Chondrocyte (in vitro differentiated cells): ENCODE data around the gene RAB3IP. TPM values are rescaled to one million over a fixed set of nuclear protein-coding genes. Genes with fewer than 3 reads are reported as not detected.
"Not testable (repeated sequence)": the region's sequence is repeated elsewhere in the genome, so short reads cannot be mapped to it uniquely, and the experiment has no call there.

Source experiments
- DNase-seq: peaks from one replicate; pipeline ENCODE4 v3.0.0; 2021; ENCODE audit warnings: mixed read lengths, low spot score
- H3K27ac Mint-ChIP-seq: one replicate; pipeline ENCODE4 v1.8.0; 2021; ENCODE audit warnings: mild to moderate bottlenecking, moderate library complexity, mixed read lengths; ENCODE audit not compliant: unreplicated experiment
- H3K27me3 Mint-ChIP-seq: 2 replicates; pipeline ENCODE4 v1.8.0; 2021; ENCODE audit warnings: low read depth, mixed read lengths
- H3K36me3 Mint-ChIP-seq: 2 replicates; pipeline ENCODE4 v1.8.0; 2021; ENCODE audit warnings: low read depth, mixed read lengths
- H3K4me1 Mint-ChIP-seq: 2 replicates; pipeline ENCODE4 v1.8.0; 2021; ENCODE audit warnings: low read depth, mild to moderate bottlenecking, mixed read lengths
- H3K4me3 Mint-ChIP-seq: one replicate; pipeline ENCODE4 v1.8.0; 2021; ENCODE audit warnings: mild to moderate bottlenecking, moderate library complexity, mixed read lengths; ENCODE audit not compliant: unreplicated experiment
- H3K9me3 Mint-ChIP-seq: 2 replicates; pipeline ENCODE4 v1.8.0; 2021; ENCODE audit warnings: low read depth, mixed read lengths
- CTCF ChIP-seq: fragments of 200-600 bp; sonication (generic); IDR thresholded peaks from 2 replicates; pipeline ENCODE4 v1.5.0; 2021; ENCODE audit warnings: antibody characterized with exemption, mild to moderate bottlenecking, moderate library complexity
- total RNA-seq: library from RNA; stranded (reverse); gene quantifications from 3 replicates; pipeline ENCODE4 v1.2.1, GENCODE V29; 2021

RAB3IP gene
- total RNA-seq, 1 donor from 2014 or later, result 13.9 TPM

DNA sequence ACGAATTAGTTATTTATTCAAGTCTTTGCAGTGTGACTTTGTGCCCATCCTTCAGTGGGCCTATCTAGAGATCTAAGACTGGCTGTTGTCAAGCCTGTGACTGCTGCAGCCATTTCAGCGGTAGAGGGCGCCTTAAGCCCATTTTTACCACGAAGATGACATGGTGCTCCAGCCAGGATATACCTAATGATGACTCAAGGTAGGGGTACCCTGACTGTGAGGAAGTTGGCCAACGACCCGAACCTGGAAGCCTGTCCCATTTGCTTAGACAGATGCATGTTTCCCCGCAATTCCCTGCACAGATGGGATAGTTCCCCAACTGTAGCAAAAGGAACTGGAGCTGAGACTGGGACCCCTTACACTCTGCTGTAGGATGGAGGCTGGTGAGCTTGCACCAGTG, 41.3 kb downstream of the RAB3IP start:
- DNase-seq, result no peak
- Mint-ChIP-seq H3K9me3 (peaks cover 11% of the 10 kb centered on the region), H3K4me1 (peaks cover 6% of the 10 kb centered on the region), H3K36me3 (peaks cover 8% of the 10 kb centered on the region), H3K27me3 (no peaks in the 10 kb centered on the region), H3K4me3 (no peak overlapping the region), H3K27ac (no peak overlapping the region)
- peak; percentile 76 for TF ChIP-seq CTCF

GRCh38 chr12:69783365-69783764, 44.7 kb downstream of the RAB3IP start:
- Mint-ChIP-seq H3K4me3 (no peak overlapping the region), H3K9me3 (peaks cover 11% of the 10 kb centered on the region), H3K27me3 (no peaks in the 10 kb centered on the region), H3K36me3 (peaks cover 11% of the 10 kb centered on the region), H3K4me1 (peaks cover 6% of the 10 kb centered on the region), H3K27ac (peak overlapping the region; percentile 37)
- no peak for TF ChIP-seq CTCF
- no peak for DNase-seq

DNA sequence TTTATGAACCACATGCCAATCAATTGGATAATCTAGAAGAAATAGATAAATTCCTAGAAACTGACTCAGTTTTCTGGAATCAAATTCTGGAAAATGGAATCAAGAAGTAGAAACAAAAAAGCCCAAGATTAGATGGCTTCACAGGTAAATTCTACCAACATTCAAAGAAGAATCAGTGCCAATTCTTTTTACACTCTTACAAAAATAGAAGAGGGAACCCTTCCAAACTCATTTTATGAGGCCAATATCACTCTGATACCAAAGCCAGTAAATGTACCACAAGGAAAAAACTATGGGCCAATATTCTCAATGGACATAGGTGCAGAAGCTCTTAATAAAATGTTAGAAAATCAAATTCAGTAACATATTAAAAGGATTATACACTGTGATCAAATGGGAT, 50.7 kb downstream of the RAB3IP start:
- Mint-ChIP-seq H3K27me3 (no peaks in the 10 kb centered on the region), H3K4me1 (no peaks in the 10 kb centered on the region), H3K4me3 (no peak overlapping the region), H3K27ac (no peak overlapping the region), H3K36me3 (peaks cover 28% of the 10 kb centered on the region), H3K9me3 (peaks cover 33% of the 10 kb centered on the region)
- no peak for DNase-seq
- no peak for TF ChIP-seq CTCF

DNA sequence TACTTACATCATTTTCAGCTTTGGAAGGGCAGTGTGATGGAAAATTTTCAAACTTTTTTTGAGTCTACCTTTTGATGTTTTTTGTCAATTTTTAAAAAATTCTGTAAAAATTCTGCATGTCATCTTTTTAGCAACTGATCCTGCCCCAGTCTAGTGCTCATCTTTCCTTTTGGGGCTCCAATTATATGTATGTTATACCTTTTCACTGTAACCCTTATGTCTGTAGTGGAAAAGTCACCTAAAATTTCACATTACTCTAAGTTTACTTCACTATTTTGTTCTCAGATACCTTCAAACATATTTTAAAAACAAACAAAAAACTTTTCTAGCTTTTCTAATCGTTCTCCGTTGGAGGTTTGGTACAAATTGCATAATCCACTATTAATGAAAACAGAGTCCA, 53.9 kb downstream of the RAB3IP start:
- DNase-seq, result no peak
- no peaks in the 10 kb centered on the region for H3K27me3 Mint-ChIP-seq
- H3K9me3 Mint-ChIP-seq, result peaks cover 33% of the 10 kb centered on the region
- H3K4me1 Mint-ChIP-seq, result no peaks in the 10 kb centered on the region
- peaks cover 34% of the 10 kb centered on the region for H3K36me3 Mint-ChIP-seq
- no peak for TF ChIP-seq CTCF
- H3K4me3 Mint-ChIP-seq, result no peak overlapping the region
- no peak overlapping the region for H3K27ac Mint-ChIP-seq

GRCh38 chr12:69807101-69807897, 68.6 kb downstream of the RAB3IP start:
- peaks cover 22% of the 10 kb centered on the region for H3K36me3 Mint-ChIP-seq
- H3K27me3 Mint-ChIP-seq, H3K27ac Mint-ChIP-seq, H3K4me1 Mint-ChIP-seq, H3K4me3 Mint-ChIP-seq: not testable (repeated sequence)
- peaks cover 28% of the 10 kb centered on the region for H3K9me3 Mint-ChIP-seq
- DNase-seq, result peak; percentile 79
